ENCODE results near the gene NOS1AP.

DNA sequence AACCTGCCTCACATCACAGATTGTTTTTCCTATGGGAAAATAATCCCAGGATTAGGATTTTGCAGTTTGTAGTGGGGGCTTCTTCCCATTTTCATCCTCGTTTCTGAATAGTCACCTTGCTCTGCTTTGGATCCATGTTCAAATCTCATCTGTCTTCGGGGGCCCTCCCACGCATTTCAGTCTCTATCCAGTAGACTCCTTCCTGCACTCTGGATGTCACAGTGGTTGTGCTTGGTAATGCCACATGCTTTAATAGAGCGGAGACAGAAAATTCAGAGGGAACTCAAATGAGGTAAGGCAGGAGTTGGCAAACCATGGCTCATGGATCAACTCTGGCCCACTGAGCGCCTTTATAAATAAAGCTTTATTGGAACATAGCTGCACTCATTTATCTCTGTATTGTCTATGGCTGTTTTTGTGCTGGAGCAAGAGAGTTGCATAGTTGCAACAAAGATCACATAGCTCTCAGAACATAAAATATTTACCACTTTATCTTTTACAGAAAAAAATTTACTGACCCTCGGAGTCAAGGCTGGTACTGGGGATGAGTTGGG lies 206.2 kb downstream of the NOS1AP start:
- TF ChIP-seq, protein P1, sequence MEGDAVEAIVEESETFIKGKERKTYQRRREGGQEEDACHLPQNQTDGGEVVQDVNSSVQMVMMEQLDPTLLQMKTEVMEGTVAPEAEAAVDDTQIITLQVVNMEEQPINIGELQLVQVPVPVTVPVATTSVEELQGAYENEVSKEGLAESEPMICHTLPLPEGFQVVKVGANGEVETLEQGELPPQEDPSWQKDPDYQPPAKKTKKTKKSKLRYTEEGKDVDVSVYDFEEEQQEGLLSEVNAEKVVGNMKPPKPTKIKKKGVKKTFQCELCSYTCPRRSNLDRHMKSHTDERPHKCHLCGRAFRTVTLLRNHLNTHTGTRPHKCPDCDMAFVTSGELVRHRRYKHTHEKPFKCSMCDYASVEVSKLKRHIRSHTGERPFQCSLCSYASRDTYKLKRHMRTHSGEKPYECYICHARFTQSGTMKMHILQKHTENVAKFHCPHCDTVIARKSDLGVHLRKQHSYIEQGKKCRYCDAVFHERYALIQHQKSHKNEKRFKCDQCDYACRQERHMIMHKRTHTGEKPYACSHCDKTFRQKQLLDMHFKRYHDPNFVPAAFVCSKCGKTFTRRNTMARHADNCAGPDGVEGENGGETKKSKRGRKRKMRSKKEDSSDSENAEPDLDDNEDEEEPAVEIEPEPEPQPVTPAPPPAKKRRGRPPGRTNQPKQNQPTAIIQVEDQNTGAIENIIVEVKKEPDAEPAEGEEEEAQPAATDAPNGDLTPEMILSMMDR (IDR thresholded peaks at IDR 0.05): no peak
- no peak for TF ChIP-seq POLR2A (IDR thresholded peaks at IDR 0.05)
